RWPE2 (cell line): ENCODE results near the gene COLQ.

Source experiments
- ATAC-seq: fragments of 200-7000 bp; cut with Tn5 transposase; 3 replicates; pipeline ENCODE4 v1.9.1; 2021; ENCODE audit warnings: low read depth
- DNase-seq: peaks from one replicate; pipeline ENCODE4 v3.0.0-alpha.2; 2020; ENCODE audit warnings: low spot score
- H3K27ac ChIP-seq: fragments of 450-650 bp; 2 replicates; pipeline ENCODE4 v1.5.1; 2017; ENCODE audit warnings: mild to moderate bottlenecking; ENCODE audit not compliant: poor library complexity, severe bottlenecking
- H3K27me3 ChIP-seq: fragments of 250-450 bp; sonication (Bioruptor Pico); 2 replicates; pipeline ENCODE4 v1.5.1; 2021; ENCODE audit warnings: mild to moderate bottlenecking, moderate library complexity; ENCODE audit not compliant: insufficient read depth, poor library complexity, severe bottlenecking
- H3K36me3 ChIP-seq: fragments of 250-450 bp; sonication (Bioruptor Pico); 2 replicates; pipeline ENCODE4 v1.5.1; 2020; ENCODE audit warnings: low read depth, mild to moderate bottlenecking, moderate library complexity
- H3K4me1 ChIP-seq: fragments of 250-450 bp; sonication (Bioruptor Pico); 2 replicates; pipeline ENCODE4 v1.5.1; 2021; ENCODE audit warnings: mild to moderate bottlenecking, moderate library complexity; ENCODE audit not compliant: insufficient read depth, poor library complexity, severe bottlenecking
- H3K4me3 ChIP-seq: fragments of 250-450 bp; sonication (Bioruptor Pico); 2 replicates; pipeline ENCODE4 v1.5.1; 2021; ENCODE audit warnings: mild to moderate bottlenecking, moderate library complexity; ENCODE audit not compliant: severe bottlenecking
- H3K9me3 ChIP-seq: fragments of 250-450 bp; sonication (Bioruptor Pico); 2 replicates; pipeline ENCODE4 v1.5.1; 2021; ENCODE audit warnings: mild to moderate bottlenecking, moderate library complexity; ENCODE audit not compliant: severe bottlenecking
- TF ChIP-seq, protein P1 (sequence below): fragments of 450-650 bp; IDR thresholded peaks from one replicate; pipeline ENCODE4 v1.5.1; 2017; ENCODE audit warnings: mild to moderate bottlenecking, moderate library complexity; ENCODE audit not compliant: poor library complexity, severe bottlenecking

COLQ gene

DNA sequence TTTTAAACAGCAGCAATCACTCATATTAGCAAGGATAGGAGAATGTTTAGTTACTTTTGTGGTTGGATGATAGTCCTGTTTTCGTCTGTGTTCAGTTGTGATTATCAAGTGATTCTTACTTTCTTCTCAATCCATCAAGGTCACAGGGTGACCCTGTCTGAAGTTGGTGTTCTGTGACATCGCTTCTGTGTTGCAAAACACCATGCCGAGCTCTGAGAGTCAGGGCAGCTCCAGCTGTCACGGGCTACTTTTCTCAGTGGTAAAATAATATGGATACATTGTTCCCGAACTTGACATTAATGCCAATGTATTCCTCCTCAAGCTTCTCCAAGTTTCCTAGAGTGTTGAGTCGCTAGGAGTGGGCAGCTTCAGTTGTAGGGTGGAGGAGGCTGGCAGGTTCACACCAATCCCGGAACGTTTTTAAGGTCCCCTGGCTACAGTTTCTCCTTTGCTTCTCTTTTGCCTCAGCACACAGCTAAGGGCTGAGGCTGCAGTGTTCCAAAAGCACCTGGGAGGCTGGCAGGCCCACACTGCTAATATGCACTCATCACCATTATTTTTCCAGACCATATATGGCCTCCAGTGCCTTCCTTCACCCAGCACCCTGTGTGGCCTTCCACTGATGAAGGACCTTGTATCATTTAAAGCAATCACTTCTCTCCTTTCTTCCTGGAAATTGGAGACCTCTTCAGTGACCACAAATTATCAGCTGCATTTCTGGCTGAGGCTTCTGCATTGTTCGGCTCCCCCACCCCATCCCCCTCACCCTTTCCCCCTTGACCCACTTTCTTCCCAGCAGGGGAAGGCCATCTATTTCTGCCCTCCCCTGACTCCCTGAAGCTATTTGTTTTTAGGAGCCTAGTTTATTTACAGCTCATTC, 25.8 kb downstream of the COLQ start:
- Histone ChIP-seq H3K9me3 (no peaks in the 10 kb centered on the region), H3K27ac (no peak overlapping the region), H3K27me3 (no peaks in the 10 kb centered on the region), H3K36me3 (no peaks in the 10 kb centered on the region), H3K4me1 (no peaks in the 10 kb centered on the region), H3K4me3 (no peak overlapping the region)
- DNase-seq (no peak), ATAC-seq (no peak)
- TF ChIP-seq, protein P1, sequence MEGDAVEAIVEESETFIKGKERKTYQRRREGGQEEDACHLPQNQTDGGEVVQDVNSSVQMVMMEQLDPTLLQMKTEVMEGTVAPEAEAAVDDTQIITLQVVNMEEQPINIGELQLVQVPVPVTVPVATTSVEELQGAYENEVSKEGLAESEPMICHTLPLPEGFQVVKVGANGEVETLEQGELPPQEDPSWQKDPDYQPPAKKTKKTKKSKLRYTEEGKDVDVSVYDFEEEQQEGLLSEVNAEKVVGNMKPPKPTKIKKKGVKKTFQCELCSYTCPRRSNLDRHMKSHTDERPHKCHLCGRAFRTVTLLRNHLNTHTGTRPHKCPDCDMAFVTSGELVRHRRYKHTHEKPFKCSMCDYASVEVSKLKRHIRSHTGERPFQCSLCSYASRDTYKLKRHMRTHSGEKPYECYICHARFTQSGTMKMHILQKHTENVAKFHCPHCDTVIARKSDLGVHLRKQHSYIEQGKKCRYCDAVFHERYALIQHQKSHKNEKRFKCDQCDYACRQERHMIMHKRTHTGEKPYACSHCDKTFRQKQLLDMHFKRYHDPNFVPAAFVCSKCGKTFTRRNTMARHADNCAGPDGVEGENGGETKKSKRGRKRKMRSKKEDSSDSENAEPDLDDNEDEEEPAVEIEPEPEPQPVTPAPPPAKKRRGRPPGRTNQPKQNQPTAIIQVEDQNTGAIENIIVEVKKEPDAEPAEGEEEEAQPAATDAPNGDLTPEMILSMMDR: no peak

DNA sequence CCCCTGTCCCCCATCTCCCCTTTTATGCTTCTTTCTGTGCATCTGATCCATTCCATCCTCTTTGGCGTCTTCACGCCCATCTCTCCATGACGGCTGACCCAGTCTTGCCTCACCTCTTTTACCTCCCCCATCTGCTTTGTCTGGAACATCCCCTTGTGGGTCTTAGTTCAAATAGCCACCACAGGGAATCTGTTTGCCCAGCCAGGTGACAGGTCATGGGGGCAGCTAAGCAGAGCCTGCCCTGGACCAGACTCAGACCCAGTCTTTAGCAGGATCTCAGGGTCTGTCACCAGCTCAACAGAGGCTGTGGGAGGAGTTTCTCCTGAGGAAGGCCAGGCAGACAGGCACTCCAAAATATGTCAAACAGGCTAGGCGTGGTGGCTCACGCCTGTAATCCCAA, 28.1 kb downstream of the COLQ start:
- TF ChIP-seq, protein P1: no peak
- H3K27me3 ChIP-seq: no peaks in the 10 kb centered on the region
- H3K4me1 ChIP-seq: no peaks in the 10 kb centered on the region
- H3K4me3 ChIP-seq: no peak overlapping the region
- no peaks in the 10 kb centered on the region for H3K36me3 ChIP-seq
- DNase-seq (no peak), ATAC-seq (no peak)
- no peak overlapping the region for H3K27ac ChIP-seq
- no peaks in the 10 kb centered on the region for H3K9me3 ChIP-seq

DNA sequence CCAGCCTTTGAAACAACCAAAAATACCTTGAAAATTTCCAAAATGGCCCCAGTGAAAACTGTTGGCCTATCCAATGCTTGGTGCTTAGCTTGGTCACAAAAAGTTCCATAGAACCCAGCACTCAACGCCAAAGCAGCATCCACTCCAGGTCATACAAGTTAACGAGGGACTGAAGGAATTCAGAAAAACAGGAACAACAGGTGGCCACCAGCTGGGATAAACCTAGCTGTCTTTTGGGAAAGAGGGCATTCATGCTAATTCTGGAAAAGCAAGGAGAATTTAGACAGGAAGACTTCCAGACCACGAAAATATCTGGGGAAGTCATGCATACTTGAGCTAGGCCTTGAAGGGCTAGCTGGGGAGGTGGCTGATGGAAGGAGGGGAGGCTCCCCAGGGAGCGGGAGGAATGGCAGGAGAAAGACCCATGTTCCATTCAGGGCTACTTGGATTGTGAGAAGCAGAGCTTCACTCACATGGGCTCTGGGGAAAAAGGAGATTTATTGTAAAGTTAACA, 28.6 kb downstream of the COLQ start:
- Histone ChIP-seq H3K4me1 (no peaks in the 10 kb centered on the region), H3K4me3 (no peak overlapping the region), H3K36me3 (no peaks in the 10 kb centered on the region), H3K9me3 (no peaks in the 10 kb centered on the region), H3K27me3 (no peaks in the 10 kb centered on the region), H3K27ac (no peak overlapping the region)
- TF ChIP-seq, protein P1: no peak
- DNase-seq: no peak
- ATAC-seq: no peak

DNA sequence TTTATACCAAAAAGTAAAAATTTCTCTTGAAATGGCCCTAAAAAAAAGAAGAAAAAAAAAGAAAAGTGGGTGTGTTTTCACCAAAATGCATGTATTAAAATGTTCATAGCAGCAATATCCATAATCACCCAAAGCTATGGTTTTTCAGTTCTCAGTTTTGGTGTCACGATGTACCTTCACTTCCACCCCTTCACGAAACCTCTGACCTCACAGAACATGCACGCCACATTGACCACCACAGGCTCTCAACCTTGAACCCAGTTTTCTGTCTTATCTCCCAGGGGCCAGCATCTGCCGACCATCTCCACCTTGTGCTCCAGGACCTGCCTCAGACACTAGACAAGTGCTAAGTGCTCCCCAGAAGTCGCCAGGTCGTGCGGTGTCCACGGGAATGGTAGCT, 30.4 kb downstream of the COLQ start:
- Histone ChIP-seq H3K4me3 (no peak overlapping the region), H3K27me3 (no peaks in the 10 kb centered on the region), H3K27ac (no peak overlapping the region), H3K36me3 (no peaks in the 10 kb centered on the region), H3K9me3 (no peaks in the 10 kb centered on the region), H3K4me1 (no peaks in the 10 kb centered on the region)
- TF ChIP-seq, protein P1: no peak
- DNase-seq (no peak), ATAC-seq (no peak)

DNA sequence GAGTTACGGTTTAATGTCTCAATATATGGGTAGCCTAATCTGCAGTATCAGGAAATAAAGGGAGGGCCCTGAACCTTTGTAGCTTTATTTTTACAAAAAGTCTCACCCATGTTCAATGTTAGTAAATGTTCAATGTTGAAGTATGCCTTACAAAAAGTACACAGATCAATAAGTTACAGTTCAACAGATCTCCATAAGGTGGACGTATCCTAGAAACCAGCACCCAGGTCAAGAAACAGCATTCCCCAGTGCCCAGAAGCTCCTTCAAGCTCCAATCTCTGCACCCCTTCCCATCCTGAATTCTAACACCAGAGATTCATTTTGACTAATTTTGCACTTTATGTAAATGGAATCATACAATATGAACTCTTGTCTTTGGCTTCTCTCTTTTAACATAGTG, 31.3 kb downstream of the COLQ start:
- H3K27ac ChIP-seq: no peak overlapping the region
- H3K4me1 ChIP-seq: no peaks in the 10 kb centered on the region
- no peak for ATAC-seq
- no peak for DNase-seq
- H3K4me3 ChIP-seq: no peak overlapping the region
- no peaks in the 10 kb centered on the region for H3K27me3 ChIP-seq
- TF ChIP-seq, protein P1: no peak
- no peaks in the 10 kb centered on the region for H3K36me3 ChIP-seq
- H3K9me3 ChIP-seq: no peaks in the 10 kb centered on the region
